H9 (cell line): Measurements from ENCODE around the gene LSP1. TPM values are rescaled to one million over a fixed set of nuclear protein-coding genes. Genes with fewer than 3 reads are reported as not detected.

Experiments used
- DNase-seq: peaks from one replicate; pipeline ENCODE4 v3.0.0-alpha.2; 2017
- H2AFZ ChIP-seq: one replicate; pipeline ENCODE4 v1.6.1; 2013; ENCODE audit warnings: mild to moderate bottlenecking, low read length, control low read depth, moderate library complexity
- H2AK5ac ChIP-seq: 2 replicates; pipeline ENCODE4 v1.6.1; 2013; ENCODE audit warnings: low read length, control low read depth, mixed read lengths; ENCODE audit not compliant: insufficient read length
- H2BK120ac ChIP-seq: one replicate; pipeline ENCODE4 v1.6.1; 2013; ENCODE audit warnings: low read depth, mild to moderate bottlenecking, low read length, control low read depth, inconsistent platforms; ENCODE audit not compliant: poor library complexity, severe bottlenecking
- H2BK12ac ChIP-seq: 2 replicates; pipeline ENCODE4 v1.6.1; 2013; ENCODE audit warnings: low read length, control low read depth, mixed read lengths, low read depth; ENCODE audit not compliant: insufficient read length
- H2BK15ac ChIP-seq: 2 replicates; pipeline ENCODE4 v1.6.1; 2013; ENCODE audit warnings: low read depth, low read length, control low read depth
- H2BK20ac ChIP-seq: one replicate; pipeline ENCODE4 v1.6.1; 2013; ENCODE audit warnings: low read depth, mild to moderate bottlenecking, low read length, control low read depth, inconsistent platforms; ENCODE audit not compliant: poor library complexity, severe bottlenecking
- H2BK5ac ChIP-seq: 2 replicates; pipeline ENCODE4 v1.6.1; 2013; ENCODE audit warnings: low read length, control low read depth, mixed read lengths; ENCODE audit not compliant: insufficient read length
- H3K14ac ChIP-seq: 2 replicates; pipeline ENCODE4 v1.6.1; 2013; ENCODE audit warnings: low read length, control low read depth; ENCODE audit not compliant: insufficient read depth
- H3K18ac ChIP-seq: 2 replicates; pipeline ENCODE4 v1.6.1; 2013; ENCODE audit warnings: low read depth, mild to moderate bottlenecking, mixed read lengths, low read length, control low read depth; ENCODE audit not compliant: insufficient read length
- H3K23ac ChIP-seq: 2 replicates; pipeline ENCODE4 v1.6.1; 2013; ENCODE audit warnings: low read length, control low read depth, mixed read lengths, low read depth; ENCODE audit not compliant: insufficient read length
- H3K23me2 ChIP-seq: 2 replicates; pipeline ENCODE4 v1.6.1; 2013; ENCODE audit warnings: low read depth, mild to moderate bottlenecking, mixed read lengths, low read length, control low read depth; ENCODE audit not compliant: insufficient read length, poor library complexity, severe bottlenecking
- H3K27ac ChIP-seq: 2 replicates; pipeline ENCODE4 v1.5.1; 2013; ENCODE audit warnings: low read length, control low read depth, mixed read lengths, low read depth; ENCODE audit not compliant: insufficient read length
- H3K27me3 ChIP-seq: 2 replicates; pipeline ENCODE4 v1.6.1; 2013; ENCODE audit warnings: low read length, control low read depth, inconsistent platforms; ENCODE audit not compliant: insufficient read depth
- H3K4ac ChIP-seq: 2 replicates; pipeline ENCODE4 v1.6.1; 2013; ENCODE audit warnings: low read depth, mild to moderate bottlenecking, control low read depth, inconsistent platforms, low read length, moderate library complexity
- H3K4me1 ChIP-seq: 2 replicates; pipeline ENCODE4 v1.6.1; 2013; ENCODE audit warnings: low read length, control low read depth, inconsistent platforms; ENCODE audit not compliant: insufficient read depth
- H3K4me2 ChIP-seq: 2 replicates; pipeline ENCODE4 v1.6.1; 2013; ENCODE audit warnings: low read length, control low read depth, mixed read lengths; ENCODE audit not compliant: insufficient read length, insufficient read depth
- H3K56ac ChIP-seq: 2 replicates; pipeline ENCODE4 v1.6.1; 2013; ENCODE audit warnings: low read depth, mild to moderate bottlenecking, mixed read lengths, low read length, control low read depth; ENCODE audit not compliant: insufficient read length
- H3K79me1 ChIP-seq: 2 replicates; pipeline ENCODE4 v1.6.1; 2013; ENCODE audit warnings: low read depth, mild to moderate bottlenecking, moderate library complexity, low read length, control low read depth, inconsistent platforms; ENCODE audit not compliant: insufficient read depth, poor library complexity, severe bottlenecking
- H3K79me2 ChIP-seq: 2 replicates; pipeline ENCODE4 v1.6.1; 2013; ENCODE audit warnings: low read length, control low read depth, inconsistent platforms; ENCODE audit not compliant: insufficient read depth
- H3K9ac ChIP-seq: 2 replicates; pipeline ENCODE4 v1.6.1; 2013; ENCODE audit warnings: low read length, control low read depth, mixed read lengths; ENCODE audit not compliant: insufficient read length; ENCODE audit errors: extremely low read depth
- H3K9me3 ChIP-seq: one replicate; pipeline ENCODE4 v1.6.1; 2013; ENCODE audit warnings: low read depth, low read length, inconsistent platforms; ENCODE audit not compliant: control insufficient read depth
- H3T11ph ChIP-seq: one replicate; pipeline ENCODE4 v1.6.1; 2013; ENCODE audit warnings: mild to moderate bottlenecking, low read length, control low read depth, inconsistent platforms
- H4K20me1 ChIP-seq: one replicate; pipeline ENCODE4 v1.6.1; 2013; ENCODE audit not compliant: control insufficient read depth, insufficient read length, insufficient read depth
- H4K5ac ChIP-seq: 2 replicates; pipeline ENCODE4 v1.6.1; 2013; ENCODE audit warnings: low read depth, mild to moderate bottlenecking, mixed read lengths, low read length, control low read depth; ENCODE audit not compliant: insufficient read length
- H4K8ac ChIP-seq: replicated peaks from 2 replicates; pipeline ENCODE4 v1.6.1; 2013; ENCODE audit warnings: low read length, control low read depth, mixed read lengths, low read depth; ENCODE audit not compliant: insufficient read length
- H4K91ac ChIP-seq: 2 replicates; pipeline ENCODE4 v1.6.1; 2013; ENCODE audit warnings: low read depth, mild to moderate bottlenecking, moderate library complexity, mixed read lengths, low read length, control low read depth; ENCODE audit not compliant: insufficient read length
- H3K27ac Mint-ChIP-seq, 3 experiments: 2 replicates in 2 of 3; 3 replicates in 1 of 3; pipeline ENCODE4 v1.8.0; 2020 to 2021; ENCODE audit warnings: mixed read lengths in 3 of 3, mild to moderate bottlenecking in 1 of 3, moderate library complexity in 1 of 3
- H3K27me3 Mint-ChIP-seq: 2 replicates; pipeline ENCODE4 v1.8.0; 2021; ENCODE audit warnings: low read depth, mild to moderate bottlenecking, moderate library complexity, mixed read lengths
- H3K36me3 Mint-ChIP-seq, 3 experiments: 2 replicates in 2 of 3; 3 replicates in 1 of 3; pipeline ENCODE4 v1.8.0; 2020 to 2021; ENCODE audit warnings: low read depth in 3 of 3, mixed read lengths in 3 of 3; ENCODE audit not compliant: insufficient read depth in 1 of 3
- H3K4me1 Mint-ChIP-seq, 2 experiments: 2 replicates each; pipeline ENCODE4 v1.8.0; 2020; ENCODE audit warnings: mixed read lengths in 2 of 2
- H3K4me3 Mint-ChIP-seq, 2 experiments: 2 replicates in 1 of 2; 3 replicates in 1 of 2; pipeline ENCODE4 v1.8.0; 2020 to 2021; ENCODE audit warnings: mild to moderate bottlenecking in 2 of 2, mixed read lengths in 2 of 2, moderate library complexity in 1 of 2
- H3K9me3 Mint-ChIP-seq, 2 experiments: 2 replicates in 1 of 2; 3 replicates in 1 of 2; pipeline ENCODE4 v1.8.0; 2020; ENCODE audit warnings: mild to moderate bottlenecking in 2 of 2, mixed read lengths in 2 of 2, moderate library complexity in 1 of 2
- WGBS: extraction: QIAGEN DNeasy Blood & Tissue Kit; methylation state at CpG from one replicate; pipeline ENCODE4 v1.1.7; 2013; ENCODE audit warnings: missing lambda C conversion rate, low lambda C conversion rate, mixed read lengths; ENCODE audit not compliant: insufficient read length; ENCODE audit errors: extremely low coverage; 5-methylcytosine and 5-hydroxymethylcytosine counted together
- total RNA-seq: library from RNA; stranded (reverse); gene quantifications from 2 replicates; pipeline ENCODE4 v1.2.1, GENCODE V29; 2021
- TF ChIP-seq, protein P1 (sequence below): fragments of 200-600 bp; sonication (generic); conservative IDR thresholded peaks from 3 replicates; pipeline ENCODE4 v1.8.0; 2021; ENCODE audit warnings: antibody characterized with exemption, mild to moderate bottlenecking

Gene LSP1
- total RNA-seq, 1 experiment from 2014 or later = not detected

DNA sequence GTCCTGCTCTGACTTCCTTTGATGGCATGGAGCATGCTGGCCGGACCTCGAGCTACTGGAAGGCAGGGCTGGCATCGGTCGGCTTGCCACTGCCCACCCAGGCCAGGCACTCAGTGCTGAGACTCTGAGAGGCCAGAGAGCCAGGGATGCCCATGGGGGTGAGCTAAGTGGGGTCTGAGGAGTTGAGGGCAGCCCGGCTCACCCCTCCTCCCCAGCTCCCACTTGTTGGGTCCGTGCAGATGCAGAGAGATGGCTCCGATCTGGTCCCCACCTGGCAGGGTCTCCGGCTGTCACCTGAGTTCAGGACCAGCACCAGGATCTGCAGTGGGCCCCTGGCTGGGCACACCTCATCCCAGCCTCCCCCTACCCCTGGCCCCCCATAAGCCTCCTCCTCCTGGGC lies 13.3 kb downstream of the LSP1 start:
- no CpG with 5 or more reads among the region's 8 CpGs for WGBS

More for the DNA sequence above, 13.3 kb downstream of the LSP1 start:
- H4K5ac ChIP-seq = no peak overlapping the region
- H2AK5ac ChIP-seq = no peak overlapping the region
- H3K56ac ChIP-seq = no peak overlapping the region
- TF ChIP-seq, protein P1, sequence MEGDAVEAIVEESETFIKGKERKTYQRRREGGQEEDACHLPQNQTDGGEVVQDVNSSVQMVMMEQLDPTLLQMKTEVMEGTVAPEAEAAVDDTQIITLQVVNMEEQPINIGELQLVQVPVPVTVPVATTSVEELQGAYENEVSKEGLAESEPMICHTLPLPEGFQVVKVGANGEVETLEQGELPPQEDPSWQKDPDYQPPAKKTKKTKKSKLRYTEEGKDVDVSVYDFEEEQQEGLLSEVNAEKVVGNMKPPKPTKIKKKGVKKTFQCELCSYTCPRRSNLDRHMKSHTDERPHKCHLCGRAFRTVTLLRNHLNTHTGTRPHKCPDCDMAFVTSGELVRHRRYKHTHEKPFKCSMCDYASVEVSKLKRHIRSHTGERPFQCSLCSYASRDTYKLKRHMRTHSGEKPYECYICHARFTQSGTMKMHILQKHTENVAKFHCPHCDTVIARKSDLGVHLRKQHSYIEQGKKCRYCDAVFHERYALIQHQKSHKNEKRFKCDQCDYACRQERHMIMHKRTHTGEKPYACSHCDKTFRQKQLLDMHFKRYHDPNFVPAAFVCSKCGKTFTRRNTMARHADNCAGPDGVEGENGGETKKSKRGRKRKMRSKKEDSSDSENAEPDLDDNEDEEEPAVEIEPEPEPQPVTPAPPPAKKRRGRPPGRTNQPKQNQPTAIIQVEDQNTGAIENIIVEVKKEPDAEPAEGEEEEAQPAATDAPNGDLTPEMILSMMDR = no peak
- Mint-ChIP-seq H3K36me3 (no peaks in the 10 kb centered on the region), H3K27ac (no peak overlapping the region; a peak in 1 of 7 replicates), H3K9me3 (no peaks in the 10 kb centered on the region; a peak in 1 of 5 replicates), H3K4me3 (no peak overlapping the region), H3K4me1 (peaks cover 7 to 15% of the 10 kb centered on the region in 2 experiments), H3K27me3 (peaks cover 29% of the 10 kb centered on the region)
- H3K79me2 ChIP-seq = no peaks in the 10 kb centered on the region
- H3K27me3 ChIP-seq = no peaks in the 10 kb centered on the region
- H2BK20ac ChIP-seq = no peak overlapping the region
- H2AFZ ChIP-seq = no peak overlapping the region
- H4K8ac ChIP-seq = no peak overlapping the region
- H3K23me2 ChIP-seq = no peaks in the 10 kb centered on the region
- no peaks in the 10 kb centered on the region for H4K20me1 ChIP-seq
- no peak overlapping the region for H3K4ac ChIP-seq
- H3K18ac ChIP-seq = no peak overlapping the region
- H2BK15ac ChIP-seq = no peak overlapping the region
- peaks cover 3% of the 10 kb centered on the region; the same call in 1 of the 2 replicates for H3K4me1 ChIP-seq
- no peak overlapping the region for H2BK12ac ChIP-seq
- no peak overlapping the region for H2BK5ac ChIP-seq
- H3K14ac ChIP-seq = no peak overlapping the region; the same call in 1 of the 2 replicates
- no peaks in the 10 kb centered on the region for H3K79me1 ChIP-seq
- no peak overlapping the region for H3K23ac ChIP-seq
- H2BK120ac ChIP-seq = no peak overlapping the region
- no peak overlapping the region for H3K27ac ChIP-seq
- H3K4me2 ChIP-seq = no peak overlapping the region
- no peak overlapping the region for H3T11ph ChIP-seq
- no peak for DNase-seq
- H3K9me3 ChIP-seq = no peaks in the 10 kb centered on the region
- H4K91ac ChIP-seq = no peak overlapping the region
- H3K9ac ChIP-seq = no peak overlapping the region
